GM19395 (cell line): ENCODE results near the gene ZNF14.
A peak's percentile ranks its signal among the peaks of the same experiment; 100 is the strongest.
"Not testable (repeated sequence)": the region's sequence is repeated elsewhere in the genome, so short reads cannot be mapped to it uniquely, and the experiment has no call there.

Experiments
- ATAC-seq: cut with Tn5 transposase; IDR thresholded peaks from one replicate; pipeline ENCODE4 v1.9.1; 2021; ENCODE audit warnings: mild to moderate bottlenecking, moderate library complexity; ENCODE audit not compliant: unreplicated experiment

ZNF14 gene

DNA sequence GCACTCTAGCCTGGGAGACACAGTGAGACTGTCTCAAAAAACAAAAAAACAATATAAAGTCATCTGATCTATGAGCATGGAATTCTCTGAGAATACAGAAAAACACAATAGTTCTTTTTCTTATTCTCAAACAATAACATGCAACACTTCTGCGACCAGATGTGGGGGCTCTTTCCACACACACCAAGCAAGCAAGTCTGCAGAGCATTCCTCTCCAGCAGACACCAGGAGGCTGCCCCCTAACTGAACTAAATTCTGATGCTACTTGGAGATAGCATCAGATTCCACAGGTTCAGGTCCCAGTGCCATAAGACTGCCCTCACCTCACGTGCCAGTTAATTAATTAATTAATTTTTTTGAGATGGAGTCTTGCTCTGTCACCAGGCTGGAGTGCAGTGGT lies 36.5 kb downstream of the ZNF14 start:
- no peak for ATAC-seq

- ATAC-seq: no peak
Observed at GRCh38 chr19:19691683-19692082, 41.2 kb downstream of the ZNF14 start.

DNA sequence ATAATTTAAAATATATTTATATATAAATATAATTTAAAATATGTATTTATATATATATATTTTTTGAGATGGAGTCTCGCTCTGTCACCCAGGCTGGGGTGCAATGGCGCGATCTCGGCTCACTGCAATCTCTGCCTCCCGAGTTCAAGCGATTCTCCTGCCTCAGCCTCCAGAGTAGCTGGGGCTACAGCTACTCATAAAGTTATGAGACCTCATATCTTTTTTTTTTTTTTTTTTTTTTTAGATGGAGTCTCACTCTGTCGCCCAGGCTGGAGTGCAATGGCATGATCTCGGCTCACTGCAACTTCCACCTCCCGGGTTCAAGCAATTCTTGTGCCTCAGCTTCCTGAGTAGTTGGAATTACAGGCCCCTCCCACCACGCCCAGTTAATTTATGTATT lies 43.9 kb downstream of the ZNF14 start:
- ATAC-seq: not testable (repeated sequence)

- ATAC-seq: no peak
Observed at GRCh38 chr19:19687090-19687489, 45.8 kb downstream of the ZNF14 start.

DNA sequence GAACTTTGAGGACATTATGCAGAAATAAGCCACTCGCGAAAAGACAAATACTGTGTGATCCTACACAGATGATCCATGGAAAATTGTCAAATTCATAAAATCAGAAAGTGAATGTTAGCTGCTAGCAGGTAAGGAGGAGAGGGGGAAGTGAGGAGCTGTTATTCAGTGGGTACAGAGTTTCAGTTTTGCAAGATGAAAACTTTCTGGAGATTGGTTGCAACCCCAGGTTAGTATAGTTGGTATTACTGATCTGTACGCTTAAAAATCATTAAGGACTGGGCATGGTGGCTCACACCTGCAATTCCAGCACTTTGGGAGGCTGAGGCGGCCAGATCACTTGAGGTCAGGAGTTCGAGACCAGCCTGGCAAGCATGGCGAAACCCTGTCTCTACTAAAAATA lies 46.3 kb downstream of the ZNF14 start:
- ATAC-seq: no peak

GRCh38 chr19:19686119-19686518 lies 46.8 kb downstream of the ZNF14 start:
- ATAC-seq: not testable (repeated sequence)

DNA sequence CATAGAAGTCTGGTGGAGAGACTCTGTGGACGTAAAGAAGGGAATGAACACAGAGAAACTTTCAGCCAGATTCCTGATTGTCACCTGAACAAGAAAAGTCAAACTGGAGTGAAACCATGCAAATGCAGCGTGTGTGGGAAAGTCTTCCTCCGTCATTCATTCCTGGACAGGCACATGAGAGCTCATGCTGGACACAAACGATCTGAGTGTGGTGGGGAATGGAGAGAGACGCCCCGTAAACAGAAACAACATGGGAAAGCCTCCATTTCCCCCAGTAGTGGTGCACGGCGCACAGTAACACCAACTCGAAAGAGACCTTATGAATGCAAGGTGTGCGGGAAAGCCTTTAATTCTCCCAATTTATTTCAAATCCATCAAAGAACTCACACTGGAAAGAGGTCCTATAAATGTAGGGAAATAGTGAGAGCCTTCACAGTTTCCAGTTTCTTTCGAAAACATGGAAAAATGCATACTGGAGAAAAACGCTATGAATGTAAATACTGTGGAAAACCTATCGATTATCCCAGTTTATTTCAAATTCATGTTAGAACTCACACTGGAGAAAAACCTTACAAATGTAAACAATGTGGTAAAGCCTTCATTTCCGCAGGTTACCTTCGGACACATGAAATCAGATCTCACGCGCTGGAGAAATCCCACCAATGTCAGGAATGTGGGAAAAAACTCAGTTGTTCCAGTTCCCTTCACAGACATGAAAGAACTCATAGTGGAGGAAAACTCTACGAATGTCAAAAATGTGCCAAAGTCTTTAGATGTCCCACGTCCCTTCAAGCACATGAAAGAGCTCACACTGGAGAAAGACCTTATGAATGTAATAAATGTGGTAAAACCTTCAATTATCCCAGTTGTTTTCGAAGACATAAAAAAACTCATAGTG lies 53.5 kb downstream of the ZNF14 start:
- ATAC-seq: no peak

DNA sequence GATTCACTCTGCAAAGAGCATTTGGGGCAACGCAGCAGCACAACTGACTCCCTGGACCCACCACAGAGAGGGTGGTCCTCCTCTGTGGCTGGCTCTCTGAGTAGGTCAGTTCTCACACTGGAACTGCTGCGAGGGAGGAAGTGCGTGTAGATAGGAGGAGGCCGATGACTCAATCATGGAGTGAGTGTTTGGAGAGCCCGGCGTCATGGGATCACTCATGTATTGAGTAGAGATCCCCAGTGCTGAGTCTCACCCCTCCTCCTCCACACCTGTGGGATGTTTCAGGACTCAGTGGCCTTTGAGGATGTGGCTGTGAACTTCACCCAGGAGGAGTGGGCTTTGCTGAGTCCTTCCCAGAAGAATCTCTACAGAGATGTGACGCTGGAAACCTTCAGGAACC lies 55.3 kb downstream of the ZNF14 start:
- no peak for ATAC-seq

DNA sequence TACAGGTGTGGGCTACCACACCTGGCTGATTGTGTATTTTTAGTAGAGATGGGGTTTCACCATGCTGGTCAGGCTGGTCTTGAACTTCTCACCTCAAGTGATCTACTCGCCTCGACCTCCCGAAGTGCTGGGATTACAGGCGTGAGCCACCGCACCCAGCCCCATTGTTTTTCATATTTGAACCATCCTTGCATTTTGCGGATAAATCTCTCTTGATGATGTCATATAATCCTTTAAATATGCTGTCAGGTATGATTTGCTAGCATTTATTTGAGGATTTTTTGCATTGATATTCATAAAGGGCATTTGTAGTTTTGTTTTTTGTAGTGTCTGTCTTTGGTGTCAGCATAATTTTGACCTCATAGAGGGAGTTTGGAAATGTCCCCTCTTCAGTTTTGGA lies 58.6 kb downstream of the ZNF14 start:
- ATAC-seq: no peak

DNA sequence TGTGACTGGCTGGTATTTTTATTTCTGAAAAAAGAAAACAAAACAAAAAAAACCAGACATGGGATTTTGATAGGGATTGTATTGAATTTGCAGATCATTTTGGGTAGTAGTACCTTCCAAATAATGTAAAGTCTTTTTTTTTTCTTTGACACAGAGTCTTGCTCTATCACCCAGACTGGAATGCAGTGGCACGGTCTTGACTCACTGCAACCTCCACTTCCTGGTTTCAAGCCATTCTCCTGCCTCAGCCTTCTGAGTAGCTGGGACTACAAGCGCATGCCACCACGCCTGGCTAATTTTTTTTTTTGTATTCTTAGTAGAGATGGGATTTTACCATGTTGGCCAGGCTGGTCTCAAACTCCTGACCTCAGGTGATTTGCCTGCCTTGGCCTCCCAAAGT lies 60.1 kb downstream of the ZNF14 start:
- ATAC-seq: no peak

GRCh38 chr19:19670070-19670551 lies 62.8 kb downstream of the ZNF14 start:
- ATAC-seq: no peak

DNA sequence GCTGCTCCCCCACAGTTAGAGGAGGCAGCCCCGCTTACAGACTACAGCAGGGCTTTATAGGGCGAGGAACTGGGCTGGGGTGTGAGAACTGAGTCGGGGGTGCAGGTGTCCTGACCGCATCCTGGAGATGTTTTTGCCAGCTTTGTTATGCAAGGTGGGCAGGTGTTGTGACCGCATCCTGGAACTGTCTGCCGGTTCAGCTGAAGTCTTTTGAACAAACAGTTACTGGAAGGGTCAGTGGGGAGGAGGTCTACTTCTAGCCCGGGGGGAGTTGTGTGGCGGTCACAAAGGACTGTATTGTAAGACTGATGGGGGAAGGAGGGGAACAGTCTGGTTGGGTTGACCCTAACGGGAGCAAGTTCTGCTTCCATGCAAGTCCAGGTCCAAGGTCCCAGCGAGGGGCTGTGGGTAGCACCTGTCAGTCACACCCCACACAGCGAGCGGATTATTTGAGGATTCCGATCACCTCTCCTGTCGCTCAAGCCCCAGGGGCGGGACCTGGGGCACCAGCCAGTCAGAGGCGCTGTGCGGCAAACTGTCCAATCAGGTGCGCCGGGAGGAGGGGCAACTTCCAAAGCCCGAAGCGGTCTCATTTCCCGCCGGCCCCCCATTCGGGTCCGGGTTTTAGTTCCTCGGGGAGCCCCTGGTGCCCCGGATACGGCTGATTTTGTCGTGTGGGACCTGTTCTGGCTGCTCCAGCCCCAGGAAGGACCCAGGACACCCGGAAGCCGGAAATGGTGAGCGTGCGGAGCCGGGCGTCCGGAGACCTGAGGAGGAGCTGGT lies 64.5 kb downstream of the ZNF14 start, which contains the start of gene ZNF101:
Gene ZNF101, plus strand, starts transcription at position 610 of the 783 bp plus-strand sequence. Its CDS starts 125 bp downstream, at position 735.
- ATAC-seq: peak; percentile 79

GRCh38 chr19:19665420-19665948 lies 67.4 kb downstream of the ZNF14 start:
- not testable (repeated sequence) for ATAC-seq

- ATAC-seq: peak; percentile 70
Observed at GRCh38 chr19:19663256-19664120, 69.4 kb downstream of the ZNF14 start, which contains the start of gene ATP13A1. Gene ATP13A1, minus strand, starts transcription at chr19:19663676. Its CDS starts 10 bp downstream, at chr19:19663666.

DNA sequence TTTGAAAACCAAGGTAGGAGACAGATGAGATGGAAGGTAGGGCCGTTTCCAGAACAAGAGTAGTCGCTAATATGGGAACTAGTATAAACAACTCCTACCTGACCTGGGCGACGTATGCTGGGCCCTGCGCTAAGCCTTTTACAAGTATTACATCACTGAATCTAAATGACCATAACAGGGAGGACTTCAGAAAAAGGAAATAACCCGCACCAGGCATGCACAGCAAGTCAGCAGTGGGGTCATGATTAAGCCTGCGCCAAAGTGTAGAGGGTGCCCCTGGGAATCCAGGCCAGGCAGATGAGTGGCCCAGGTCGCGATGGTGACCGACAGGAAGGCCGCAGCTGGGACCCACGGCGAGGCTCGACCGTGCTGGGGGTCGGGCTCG lies 70.0 kb downstream of the ZNF14 start:
- ATAC-seq: peak; percentile 1

DNA sequence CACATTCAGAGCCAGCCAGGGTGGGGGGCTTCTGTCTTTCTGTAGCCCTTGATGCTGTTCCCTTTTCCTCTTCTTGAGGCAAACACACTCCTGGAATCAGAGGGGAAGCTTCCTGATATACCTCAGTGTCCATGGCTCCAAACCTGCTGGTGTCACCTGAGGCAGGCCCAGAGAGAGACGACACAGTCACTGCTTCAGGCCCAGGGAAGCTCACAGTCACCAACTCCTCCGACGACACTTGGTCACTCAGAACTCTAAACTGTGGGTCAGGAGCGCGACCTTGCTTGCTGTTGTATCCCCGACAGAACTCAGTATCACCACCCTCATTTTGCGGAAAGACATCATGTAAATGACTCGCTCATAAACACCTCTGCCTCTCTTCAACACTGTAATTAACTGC lies 70.6 kb downstream of the ZNF14 start:
- no peak for ATAC-seq

DNA sequence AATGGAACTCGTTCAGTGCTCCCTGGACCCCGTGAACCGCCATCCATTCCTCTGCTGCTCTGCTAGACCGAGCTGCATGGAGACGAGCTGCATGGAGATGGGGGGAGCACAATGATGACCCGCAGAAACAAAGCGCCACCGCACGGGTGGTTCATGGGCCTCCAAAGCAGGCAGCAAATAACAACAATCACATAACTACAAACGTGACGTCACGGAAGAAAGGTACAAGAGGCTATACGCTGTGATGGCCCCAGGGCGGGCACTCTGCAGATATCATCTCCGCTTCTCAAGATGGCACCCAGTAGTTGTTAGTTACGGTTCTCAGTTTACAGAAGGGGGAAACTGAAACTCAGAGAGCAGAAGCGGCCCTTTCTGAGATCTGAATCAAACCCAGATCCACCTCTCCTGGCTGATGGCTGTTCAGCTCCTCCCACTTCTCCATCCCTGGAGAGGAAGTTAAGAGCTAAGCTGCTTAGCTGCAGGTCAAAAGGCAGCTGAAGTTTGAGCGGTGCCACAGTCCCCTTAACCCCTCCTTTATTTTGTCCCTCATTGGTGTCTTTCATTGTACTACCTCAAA lies 71.1 kb downstream of the ZNF14 start:
- peak; percentile 51 for ATAC-seq

DNA sequence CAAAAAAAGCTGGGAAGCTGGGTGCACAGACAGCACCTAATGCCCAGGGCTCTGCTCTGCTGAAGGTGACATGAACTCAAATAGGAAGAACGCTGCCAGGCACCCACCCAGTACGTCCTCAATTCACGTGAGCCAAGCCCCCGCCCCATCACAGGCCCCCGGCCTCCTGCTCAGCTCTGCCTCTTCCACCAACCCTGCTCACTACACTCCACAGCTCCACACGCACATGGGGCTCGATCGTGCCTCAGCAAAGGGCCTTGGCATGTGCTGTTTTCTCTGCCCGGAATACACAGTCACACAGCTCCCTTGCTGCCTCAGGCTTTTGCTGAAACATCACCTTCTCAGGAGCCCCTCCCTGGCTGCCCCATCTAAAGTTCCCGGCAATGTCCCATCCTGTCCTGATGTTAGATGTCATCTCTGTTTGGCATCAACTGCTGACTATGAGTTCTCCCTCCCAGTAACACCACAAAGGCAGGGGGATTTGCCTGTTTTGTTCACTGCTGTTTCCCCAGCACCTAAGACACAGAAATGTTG lies 71.7 kb downstream of the ZNF14 start:
- ATAC-seq: no peak
